Skin of body (tissue), 2 donors: ENCODE results near the gene HPS3. TPM values are rescaled to one million over a fixed set of nuclear protein-coding genes. Genes with fewer than 3 reads are reported as not detected.

Source experiments
- small RNA-seq: library from RNA; depleted of rRNA; stranded (forward); fragments of <200 nt; gene quantifications from one replicate; pipeline ENCODE3, GENCODE V24; 2014; ENCODE audit warnings: low replicate concordance
- total RNA-seq: library from RNA; depleted of rRNA; stranded (reverse); fragments of >200 nt; gene quantifications from one replicate; pipeline ENCODE4 v1.2.3, GENCODE V29; 2014

The HPS3 gene
- total RNA-seq, 1 donor from 2014 or later: 11.5 TPM

Small RNA genes lying within 50 kb of the gene (small RNA-seq; reads per million reads assigned to genes)
- not detected for gene RF00019

Other genes starting within 250 kb of the HPS3 start
- gene GYG1, start 138.1 kb upstream of the HPS3 start, total RNA-seq: 20.0 TPM
- gene HLTF, start 43.1 kb upstream of the HPS3 start, total RNA-seq: 28.1 TPM
- gene CP, start 92.2 kb downstream of the HPS3 start, total RNA-seq: 1.1 TPM
- gene TM4SF18, start 204.0 kb downstream of the HPS3 start, total RNA-seq: 16.6 TPM
- 191 TPM for gene TM4SF1, start 248.0 kb downstream of the HPS3 start, total RNA-seq